ENCODE measurements around the gene CORO2A.

DNA sequence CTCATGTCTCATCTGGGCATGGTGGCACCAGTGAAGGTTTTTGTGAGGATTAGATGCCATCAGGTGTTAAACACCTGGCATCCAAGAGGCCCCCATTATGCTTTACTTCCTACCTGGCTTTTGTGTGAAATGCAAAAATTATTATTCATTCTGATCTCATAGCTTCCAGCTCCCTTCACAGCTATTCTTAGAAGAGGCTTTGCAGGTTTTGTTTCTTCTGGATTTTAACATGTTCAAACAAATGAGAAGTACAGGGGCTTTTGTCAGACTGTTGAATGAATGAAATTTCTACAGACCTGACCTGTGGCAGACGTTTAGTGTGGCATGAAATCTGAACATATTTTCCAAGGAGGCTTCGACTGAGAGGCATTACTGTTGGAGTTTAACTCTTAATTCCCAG lies 14.3 kb upstream of the CORO2A start:
- TF ChIP-seq, protein P1, sequence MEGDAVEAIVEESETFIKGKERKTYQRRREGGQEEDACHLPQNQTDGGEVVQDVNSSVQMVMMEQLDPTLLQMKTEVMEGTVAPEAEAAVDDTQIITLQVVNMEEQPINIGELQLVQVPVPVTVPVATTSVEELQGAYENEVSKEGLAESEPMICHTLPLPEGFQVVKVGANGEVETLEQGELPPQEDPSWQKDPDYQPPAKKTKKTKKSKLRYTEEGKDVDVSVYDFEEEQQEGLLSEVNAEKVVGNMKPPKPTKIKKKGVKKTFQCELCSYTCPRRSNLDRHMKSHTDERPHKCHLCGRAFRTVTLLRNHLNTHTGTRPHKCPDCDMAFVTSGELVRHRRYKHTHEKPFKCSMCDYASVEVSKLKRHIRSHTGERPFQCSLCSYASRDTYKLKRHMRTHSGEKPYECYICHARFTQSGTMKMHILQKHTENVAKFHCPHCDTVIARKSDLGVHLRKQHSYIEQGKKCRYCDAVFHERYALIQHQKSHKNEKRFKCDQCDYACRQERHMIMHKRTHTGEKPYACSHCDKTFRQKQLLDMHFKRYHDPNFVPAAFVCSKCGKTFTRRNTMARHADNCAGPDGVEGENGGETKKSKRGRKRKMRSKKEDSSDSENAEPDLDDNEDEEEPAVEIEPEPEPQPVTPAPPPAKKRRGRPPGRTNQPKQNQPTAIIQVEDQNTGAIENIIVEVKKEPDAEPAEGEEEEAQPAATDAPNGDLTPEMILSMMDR (IDR thresholded peaks at IDR 0.05) = no peak
- TF ChIP-seq EZH2 (IDR thresholded peaks at IDR 0.05) (no peak), EZH2phosphoT487 (IDR thresholded peaks at IDR 0.05) (no peak)

All from neural progenitor cell (in vitro differentiated cells).